HepG2 (cell line): ENCODE results near the gene FAM169A. TPM values are rescaled to one million over a fixed set of nuclear protein-coding genes. Genes with fewer than 3 reads are reported as not detected.

ENCODE experiments used
- AHR ChIP-seq: IDR thresholded peaks from 2 replicates; pipeline ENCODE4 v1.6.1; 2018; ENCODE audit warnings: missing genetic modification reagents, missing compliant biosample characterization
- ATAD3A ChIP-seq: sonication (generic); formaldehyde crosslinking; IDR thresholded peaks from 2 replicates; pipeline ENCODE4 v1.4.0; 2020; ENCODE audit warnings: missing genetic modification reagents
- CEBPG ChIP-seq: IDR thresholded peaks from 2 replicates; pipeline ENCODE4 v1.6.1; 2016
- CENPT ChIP-seq: sonication (generic); formaldehyde crosslinking; IDR thresholded peaks from 2 replicates; pipeline ENCODE4 v1.8.0; 2022; ENCODE audit warnings: low read depth, mild to moderate bottlenecking, moderate library complexity, missing genetic modification reagents
- FLYWCH1 ChIP-seq: sonication (generic); formaldehyde crosslinking; IDR thresholded peaks from 2 replicates; pipeline ENCODE4 v1.8.1; 2023; ENCODE audit warnings: mild to moderate bottlenecking, missing genetic modification reagents
- GATAD2A ChIP-seq: IDR thresholded peaks from 2 replicates; pipeline ENCODE4 v1.6.1; 2016
- GTF2F1 ChIP-seq: fragments of 150-350 bp; IDR thresholded peaks from 2 replicates; pipeline ENCODE4 v1.6.1; 2014; ENCODE audit warnings: low read length
- HOXD1 ChIP-seq: sonication (generic); formaldehyde crosslinking; IDR thresholded peaks from 2 replicates; pipeline ENCODE4 v1.5.0; 2020; ENCODE audit warnings: missing genetic modification reagents
- ISL2 ChIP-seq: sonication (generic); formaldehyde crosslinking; IDR thresholded peaks from 2 replicates; pipeline ENCODE4 v1.5.0; 2020; ENCODE audit warnings: missing genetic modification reagents
- MAFG ChIP-seq: sonication (generic); formaldehyde crosslinking; IDR thresholded peaks from 2 replicates; pipeline ENCODE4 v1.5.1; 2020; ENCODE audit warnings: mild to moderate bottlenecking, missing genetic modification reagents
- MYC ChIP-seq: sonication (generic); formaldehyde crosslinking; IDR thresholded peaks from 2 replicates; pipeline ENCODE4 v1.9.0; 2021; ENCODE audit warnings: missing genetic modification reagents, borderline replicate concordance
- NR2F6 ChIP-seq, 2 experiments: IDR thresholded peaks; 2 replicates each; pipeline ENCODE4 v1.6.1; 2016; ENCODE audit warnings: antibody characterized with exemption in 1 of 2, mild to moderate bottlenecking in 1 of 2
- PHF5A ChIP-seq: IDR thresholded peaks from one replicate; pipeline ENCODE4 v1.6.1; 2018; ENCODE audit warnings: low read depth, missing genetic modification reagents; ENCODE audit not compliant: unreplicated experiment
- RAD51 ChIP-seq: fragments of 450-650 bp; IDR thresholded peaks from 2 replicates; pipeline ENCODE4 v1.6.1; 2016; ENCODE audit warnings: borderline replicate concordance
- RBAK ChIP-seq: sonication (generic); formaldehyde crosslinking; IDR thresholded peaks from 2 replicates; pipeline ENCODE4 v1.5.1; 2020; ENCODE audit warnings: mild to moderate bottlenecking, missing genetic modification reagents
- REL ChIP-seq: sonication (generic); formaldehyde crosslinking; conservative IDR thresholded peaks from 2 replicates; pipeline ENCODE4 v1.8.0; 2022; ENCODE audit warnings: mild to moderate bottlenecking, missing genetic modification reagents, moderate library complexity
- REXO4 ChIP-seq: sonication (generic); formaldehyde crosslinking; IDR thresholded peaks from 2 replicates; pipeline ENCODE4 v1.8.0; 2022; ENCODE audit warnings: missing genetic modification reagents, mild to moderate bottlenecking, borderline replicate concordance
- SOX6 ChIP-seq, 2 experiments: fragments of 450-650 bp in 1 of 2; sonication (generic) in 1 of 2; formaldehyde crosslinking in 1 of 2; IDR thresholded peaks; 2 replicates each; pipeline versions ENCODE4 v1.4.0 to v1.6.1; 2017 to 2020; ENCODE audit warnings: antibody characterized with exemption in 1 of 2, mild to moderate bottlenecking in 1 of 2, missing genetic modification reagents in 1 of 2
- TSC22D2 ChIP-seq: sonication (generic); formaldehyde crosslinking; IDR thresholded peaks from 2 replicates; pipeline ENCODE4 v1.5.1; 2020; ENCODE audit warnings: missing genetic modification reagents, mild to moderate bottlenecking, borderline replicate concordance
- ZNF776 ChIP-seq: sonication (generic); formaldehyde crosslinking; IDR thresholded peaks from 2 replicates; pipeline ENCODE4 v1.4.0; 2020; ENCODE audit warnings: mild to moderate bottlenecking, missing genetic modification reagents
- ZNF850 ChIP-seq: sonication (generic); formaldehyde crosslinking; conservative IDR thresholded peaks from 2 replicates; pipeline ENCODE4 v1.9.0; 2021; ENCODE audit warnings: mild to moderate bottlenecking, missing genetic modification reagents
- polyA plus RNA-seq, 8 experiments: library from polyadenylated mRNA; depleted of rRNA in 3 of 8; stranded (reverse) in 7 of 8; unstranded in 1 of 8; fragments of >200 nt; fragmentation: Illumina TruSeq in 4 of 8; extraction: Trizol in 4 of 8; gene quantifications; 2 replicates each; pipeline versions ENCODE4 v1.2.1 to v1.2.3, GENCODE V29; 2011 to 2016; ENCODE audit warnings: low read depth in 4 of 8, missing spikeins in 1 of 8, mixed read lengths in 1 of 8; ENCODE audit not compliant: insufficient read depth in 1 of 8
- total RNA-seq, 5 experiments: library from RNA; depleted of rRNA; stranded (reverse); fragments of >200 nt; fragmentation: Illumina TruSeq; extraction: Trizol; gene quantifications; 2 replicates each; pipeline ENCODE4 v1.2.3, GENCODE V29; 2016; ENCODE audit warnings: low read depth in 1 of 5
- TF ChIP-seq, protein P1 (sequence below): sonication (generic); formaldehyde crosslinking; IDR thresholded peaks from 2 replicates; pipeline ENCODE4 v1.4.0; 2020; ENCODE audit warnings: mild to moderate bottlenecking, missing genetic modification reagents
- TF ChIP-seq, protein P2 (sequence below): sonication (generic); formaldehyde crosslinking; IDR thresholded peaks from 2 replicates; pipeline ENCODE4 v1.8.0; 2023; ENCODE audit warnings: mild to moderate bottlenecking, missing genetic modification reagents
- TF ChIP-seq, protein P3 (sequence below): sonication (generic); formaldehyde crosslinking; IDR thresholded peaks from 2 replicates; pipeline ENCODE4 v1.8.1; 2022; ENCODE audit warnings: low read depth, mild to moderate bottlenecking, missing genetic modification reagents

FAM169A gene
- total and polyA plus RNA-seq, 2 of the 13 experiments (the other 11 are each of a cell fraction or from before 2014, with no cell fraction given), result 21.1 to 110 TPM

- TF ChIP-seq REXO4 (CRISPR knock-in tag) (no peak), MYC (CRISPR knock-in tag) (no peak), NR2F6 (IDR thresholded peaks at IDR 0.05) (no peak), NR2F6 (CRISPR knock-in tag; IDR thresholded peaks at IDR 0.05) (no peak), ZNF776 (CRISPR knock-in tag) (no peak), CENPT (no peak), ATAD3A (no peak), ZNF850 (no peak), GTF2F1 (no peak), SOX6 (IDR thresholded peaks at IDR 0.05) (no peak), SOX6 (CRISPR knock-in tag; IDR thresholded peaks at IDR 0.05) (peak; percentile 63; the same call in 1 of the 2 replicates), HOXD1 (CRISPR knock-in tag) (no peak), RBAK (CRISPR knock-in tag) (no peak), REL (no peak), FLYWCH1 (CRISPR knock-in tag) (no peak), CEBPG (CRISPR knock-in tag) (peak; percentile 72), ISL2 (CRISPR knock-in tag) (no peak), GATAD2A (0 out of 2 replicates have a peak, but pooled peaks have one; percentile 16), AHR (CRISPR knock-in tag) (no peak), PHF5A (CRISPR knock-in tag) (no peak), MAFG (CRISPR knock-in tag) (no peak), TSC22D2 (no peak), RAD51 (no peak)
- TF ChIP-seq, protein P1, sequence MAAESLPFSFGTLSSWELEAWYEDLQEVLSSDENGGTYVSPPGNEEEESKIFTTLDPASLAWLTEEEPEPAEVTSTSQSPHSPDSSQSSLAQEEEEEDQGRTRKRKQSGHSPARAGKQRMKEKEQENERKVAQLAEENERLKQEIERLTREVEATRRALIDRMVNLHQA, result no peak
- TF ChIP-seq, protein P2, sequence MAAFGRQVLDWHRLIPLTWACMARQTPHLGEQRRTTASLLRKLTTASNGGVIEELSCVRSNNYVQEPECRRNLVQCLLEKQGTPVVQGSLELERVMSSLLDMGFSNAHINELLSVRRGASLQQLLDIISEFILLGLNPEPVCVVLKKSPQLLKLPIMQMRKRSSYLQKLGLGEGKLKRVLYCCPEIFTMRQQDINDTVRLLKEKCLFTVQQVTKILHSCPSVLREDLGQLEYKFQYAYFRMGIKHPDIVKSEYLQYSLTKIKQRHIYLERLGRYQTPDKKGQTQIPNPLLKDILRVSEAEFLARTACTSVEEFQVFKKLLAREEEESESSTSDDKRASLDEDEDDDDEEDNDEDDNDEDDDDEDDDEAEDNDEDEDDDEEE (CRISPR knock-in tag), result no peak
- TF ChIP-seq, protein P3, sequence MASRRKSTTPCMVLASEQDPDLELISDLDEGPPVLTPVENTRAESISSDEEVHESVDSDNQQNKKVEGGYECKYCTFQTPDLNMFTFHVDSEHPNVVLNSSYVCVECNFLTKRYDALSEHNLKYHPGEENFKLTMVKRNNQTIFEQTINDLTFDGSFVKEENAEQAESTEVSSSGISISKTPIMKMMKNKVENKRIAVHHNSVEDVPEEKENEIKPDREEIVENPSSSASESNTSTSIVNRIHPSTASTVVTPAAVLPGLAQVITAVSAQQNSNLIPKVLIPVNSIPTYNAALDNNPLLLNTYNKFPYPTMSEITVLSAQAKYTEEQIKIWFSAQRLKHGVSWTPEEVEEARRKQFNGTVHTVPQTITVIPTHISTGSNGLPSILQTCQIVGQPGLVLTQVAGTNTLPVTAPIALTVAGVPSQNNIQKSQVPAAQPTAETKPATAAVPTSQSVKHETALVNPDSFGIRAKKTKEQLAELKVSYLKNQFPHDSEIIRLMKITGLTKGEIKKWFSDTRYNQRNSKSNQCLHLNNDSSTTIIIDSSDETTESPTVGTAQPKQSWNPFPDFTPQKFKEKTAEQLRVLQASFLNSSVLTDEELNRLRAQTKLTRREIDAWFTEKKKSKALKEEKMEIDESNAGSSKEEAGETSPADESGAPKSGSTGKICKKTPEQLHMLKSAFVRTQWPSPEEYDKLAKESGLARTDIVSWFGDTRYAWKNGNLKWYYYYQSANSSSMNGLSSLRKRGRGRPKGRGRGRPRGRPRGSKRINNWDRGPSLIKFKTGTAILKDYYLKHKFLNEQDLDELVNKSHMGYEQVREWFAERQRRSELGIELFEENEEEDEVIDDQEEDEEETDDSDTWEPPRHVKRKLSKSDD (CRISPR knock-in tag), result no peak
Observed at GRCh38 chr5:74772359-74772758, 93.8 kb downstream of the FAM169A start (continued).
